T-cell (primary cell): ENCODE data around the gene PIK3R1. TPM values are rescaled to one million over a fixed set of nuclear protein-coding genes. Genes with fewer than 3 reads are reported as not detected.

ENCODE experiments used
- ATAC-seq, 4 experiments: fragments of 200-7000 bp in 3 of 4; fragments of 150-1000 bp in 1 of 4; cut with Tn5 transposase; replicated peaks in 1 of 4; 1 replicate in 3 of 4; 2 replicates in 1 of 4; pipeline ENCODE4 v1.10.0; 2021; ENCODE audit warnings: moderate library complexity in 3 of 4, mild to moderate bottlenecking in 2 of 4, moderate number of reproducible peaks in 1 of 4
- CTCF ChIA-PET, 2 donors: fragments of 300-600 bp; sonication (Branson Sonifier 250); formaldehyde crosslinking; loops; one replicate each; lab custom pipeline; 2022; ENCODE audit warnings: antibody characterized with exemption in 2 of 2; lab: Charles Lee
- POLR2A ChIA-PET, 2 donors: fragments of 300-600 bp; sonication (Branson Sonifier 250); formaldehyde crosslinking; loops; one replicate each; lab custom pipeline; 2022; ENCODE audit warnings: antibody characterized with exemption in 2 of 2; lab: Charles Lee
- DNase-seq, 35 experiments: peaks; one replicate each; pipeline versions ENCODE4 v3.0.0 to v3.0.0-alpha.2; 2013 to 2023
- H3K27ac ChIP-seq: one replicate; pipeline ENCODE4 v1.5.1; 2013; ENCODE audit warnings: low read length
- H3K27me3 ChIP-seq, 2 experiments: replicated peaks in 1 of 2; 1 replicate in 1 of 2; 2 replicates in 1 of 2; pipeline versions ENCODE4 v1.6.1 to v1.7.0; 2013; ENCODE audit warnings: low read length in 1 of 2, mixed read lengths in 1 of 2; ENCODE audit not compliant: control insufficient read depth in 2 of 2, insufficient read depth in 2 of 2; ENCODE audit errors: extremely low read depth in 1 of 2
- H3K36me3 ChIP-seq, 2 donors: 1 replicate in 1 of 2; 2 replicates in 1 of 2; pipeline versions ENCODE4 v1.6.1 to v1.7.0; 2013; ENCODE audit warnings: low read length in 1 of 2; ENCODE audit not compliant: control insufficient read depth in 2 of 2, insufficient read depth in 1 of 2; ENCODE audit errors: extremely low read depth in 1 of 2
- H3K4me1 ChIP-seq, 2 experiments: 1 replicate in 1 of 2; 2 replicates in 1 of 2; pipeline versions ENCODE4 v1.6.1 to v1.7.0; 2013; ENCODE audit warnings: low read length in 2 of 2, mixed read lengths in 1 of 2; ENCODE audit not compliant: insufficient read depth in 2 of 2, control insufficient read depth in 1 of 2; ENCODE audit errors: extremely low read depth in 1 of 2
- H3K4me3 ChIP-seq, 2 donors: 1 replicate in 1 of 2; 2 replicates in 1 of 2; pipeline versions ENCODE4 v1.5.1 to v1.7.0; 2013; ENCODE audit warnings: mild to moderate bottlenecking in 2 of 2, low read length in 1 of 2, moderate library complexity in 1 of 2; ENCODE audit not compliant: control insufficient read depth in 1 of 2; ENCODE audit errors: extremely low read depth in 1 of 2
- H3K9me3 ChIP-seq: 2 replicates; pipeline ENCODE4 v1.7.0; 2013
- H3K27ac Mint-ChIP-seq, 2 donors: one replicate each; pipeline ENCODE4 v1.8.0; 2020 to 2021; ENCODE audit warnings: mild to moderate bottlenecking in 2 of 2, mixed read lengths in 2 of 2
- H3K27me3 Mint-ChIP-seq, 2 donors: one replicate each; pipeline ENCODE4 v1.8.0; 2021 to 2022; ENCODE audit warnings: mixed read lengths in 2 of 2
- H3K36me3 Mint-ChIP-seq: one replicate; pipeline ENCODE4 v1.8.0; 2021; ENCODE audit warnings: mixed read lengths
- H3K4me1 Mint-ChIP-seq, 3 donors: one replicate each; pipeline ENCODE4 v1.8.0; 2020 to 2022; ENCODE audit warnings: mixed read lengths in 3 of 3, mild to moderate bottlenecking in 1 of 3
- H3K4me3 Mint-ChIP-seq, 3 donors: one replicate each; pipeline ENCODE4 v1.8.0; 2020 to 2022; ENCODE audit warnings: mild to moderate bottlenecking in 3 of 3, mixed read lengths in 3 of 3, moderate library complexity in 3 of 3
- H3K9me3 Mint-ChIP-seq, 3 donors: one replicate each; pipeline ENCODE4 v1.8.0; 2020 to 2022; ENCODE audit warnings: mixed read lengths in 3 of 3
- WGBS: methylation state at CpG from one replicate; pipeline ENCODE4 v1.1.5; 2013; ENCODE audit warnings: missing lambda C conversion rate; ENCODE audit not compliant: insufficient coverage; 5-methylcytosine and 5-hydroxymethylcytosine counted together
- total RNA-seq, 35 experiments: library from RNA in 6 of 35; stranded (reverse) in 6 of 35; fragments of 120-200 nt in 1 of 35; gene quantifications; one replicate each; pipeline versions ENCODE4 v1.2.1 to v1.2.4 and lab custom pipeline; 2013 to 2026

Gene PIK3R1
- total RNA-seq, 5 donors from 2014 or later (not counting 1 experiment from before 2014, with no cell fraction given), result 83.7 to 370 (median 105) TPM

DNA sequence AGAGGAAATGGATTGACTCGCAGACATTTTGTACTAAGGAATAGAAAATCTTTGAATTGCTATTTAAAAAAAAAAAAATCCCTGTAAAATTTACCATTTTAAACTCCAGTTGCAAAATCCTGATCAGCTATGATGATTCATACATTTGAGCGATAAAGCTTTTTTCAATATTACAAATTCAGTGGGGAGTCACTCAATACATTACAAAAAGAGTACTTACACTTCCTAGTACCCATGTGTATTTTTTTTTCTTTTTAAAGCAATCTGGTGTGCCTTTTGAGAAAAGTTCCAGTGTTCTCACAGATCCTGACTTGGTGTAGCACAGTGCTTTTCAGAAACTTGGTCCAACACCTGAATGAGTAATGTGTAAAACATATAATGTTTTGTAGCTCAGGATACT, 54.3 kb downstream of the PIK3R1 start:
- no peak overlapping the region for H3K4me3 Mint-ChIP-seq
- CTCF ChIA-PET, result interaction anchor here (0.5 to 4.0 kb wide), 16 partner anchors 10 to 1063 kb away, joined by 3 to 37 read pairs (median 5); no protein-coding TSS in a partner anchor
- Histone ChIP-seq H3K36me3 (peaks cover 0 to 17% of the 10 kb centered on the region in 2 donors), H3K9me3 (no peaks in the 10 kb centered on the region), H3K4me1 (peaks cover 41 to 44% of the 10 kb centered on the region in 2 experiments), H3K27ac (peak overlapping the region; percentile 57), H3K4me3 (no peak overlapping the region), H3K27me3 (no peaks in the 10 kb centered on the region)
- no peaks in the 10 kb centered on the region for H3K9me3 Mint-ChIP-seq
- H3K4me1 Mint-ChIP-seq, result peaks cover 83 to 97% (median 94%) of the 10 kb centered on the region in 3 donors
- DNase-seq, result no peak
- WGBS, result no CpG with 5 or more reads among the region's 2 CpGs
- POLR2A ChIA-PET, result interaction anchor here (0.6 to 1.2 kb wide), 3 partner anchors 11 to 17 kb away, joined by 3 to 6 read pairs (median 3); no protein-coding TSS in a partner anchor
- H3K36me3 Mint-ChIP-seq, result peaks cover 13% of the 10 kb centered on the region
- no peaks in the 10 kb centered on the region for H3K27me3 Mint-ChIP-seq
- H3K27ac Mint-ChIP-seq, result peak overlapping the region; percentile 44 to 90
- no peak for ATAC-seq

DNA sequence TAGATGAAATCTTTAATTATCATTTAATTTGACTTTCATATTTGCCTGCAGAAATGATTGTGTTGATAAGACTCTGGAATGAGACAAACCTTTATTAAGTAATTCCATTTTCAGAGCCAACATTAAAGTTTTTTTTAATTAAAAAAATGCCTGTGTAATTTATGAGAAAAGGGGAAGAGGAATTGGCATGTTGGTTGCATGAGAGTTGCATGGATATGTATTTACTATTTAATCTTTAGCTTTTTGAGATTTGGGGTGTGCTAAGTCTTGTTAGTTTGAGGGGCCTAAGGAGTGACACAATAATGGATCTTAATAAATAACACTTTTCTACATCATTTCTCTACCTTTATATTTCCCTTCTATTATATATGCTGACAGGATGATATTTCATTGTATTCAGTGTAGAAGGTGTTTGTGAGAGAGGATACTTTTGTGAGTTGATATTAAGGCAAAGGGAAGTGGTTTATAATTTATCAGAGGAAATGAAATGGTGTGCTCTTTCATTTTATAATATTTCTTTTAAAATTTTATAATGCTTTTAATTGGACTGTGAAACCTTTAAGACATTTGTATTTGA, 54.9 kb downstream of the PIK3R1 start:
- Mint-ChIP-seq H3K4me1 (peaks cover 83 to 97% (median 94%) of the 10 kb centered on the region in 3 donors), H3K27ac (peak overlapping the region; percentile 74 to 81), H3K36me3 (peaks cover 14% of the 10 kb centered on the region), H3K27me3 (no peaks in the 10 kb centered on the region), H3K9me3 (no peaks in the 10 kb centered on the region), H3K4me3 (peak overlapping the region in 2 of 3 donors; percentile 36 to 40)
- POLR2A ChIA-PET, result interaction anchor here (0.6 to 1.7 kb wide), 3 partner anchors 17 to 52 kb away, joined by 3 to 4 read pairs (median 3); no protein-coding TSS in a partner anchor
- Histone ChIP-seq H3K27me3 (no peaks in the 10 kb centered on the region), H3K9me3 (no peaks in the 10 kb centered on the region), H3K4me3 (no peak overlapping the region), H3K4me1 (peaks cover 38 to 41% of the 10 kb centered on the region in 2 experiments), H3K27ac (peak overlapping the region; percentile 44), H3K36me3 (peaks cover 0 to 21% of the 10 kb centered on the region in 2 donors)
- DNase-seq, result no peak
- CTCF ChIA-PET, result interaction anchor here (0.6 to 6.2 kb wide), 21 partner anchors 9 to 1064 kb away, joined by 3 to 57 read pairs (median 4); no protein-coding TSS in a partner anchor
- no peak for ATAC-seq

GRCh38 chr5:68271124-68271523, 55.6 kb downstream of the PIK3R1 start:
- ChIA-PET POLR2A (interaction anchor here (0.6 to 1.7 kb wide), 4 partner anchors 18 to 754 kb away, joined by 3 to 6 read pairs (median 4); no protein-coding TSS in a partner anchor), CTCF (interaction anchor here (0.6 to 6.2 kb wide), 22 partner anchors 9 to 1064 kb away, joined by 3 to 57 read pairs (median 4); partner anchors contain the start of gene PIK3R1 (in 1 of the 2))
- 53% methylated on average over 3 of the region's 5 CpGs for WGBS
- Histone ChIP-seq H3K27ac (peak overlapping the region; percentile 44), H3K9me3 (no peaks in the 10 kb centered on the region), H3K27me3 (no peaks in the 10 kb centered on the region), H3K4me3 (no peak overlapping the region), H3K4me1 (peaks cover 36 to 38% of the 10 kb centered on the region in 2 experiments), H3K36me3 (peaks cover 0 to 21% of the 10 kb centered on the region in 2 donors)
- DNase-seq (no peak), ATAC-seq (no peak)
- no peaks in the 10 kb centered on the region for H3K9me3 Mint-ChIP-seq
- peaks cover 19% of the 10 kb centered on the region for H3K36me3 Mint-ChIP-seq
- H3K4me3 Mint-ChIP-seq, result peak overlapping the region in 1 of 3 donors; percentile 40
- peaks cover 82 to 97% (median 94%) of the 10 kb centered on the region in 3 donors for H3K4me1 Mint-ChIP-seq
- H3K27me3 Mint-ChIP-seq, result no peaks in the 10 kb centered on the region
- H3K27ac Mint-ChIP-seq, result peak overlapping the region; percentile 56 to 71

DNA sequence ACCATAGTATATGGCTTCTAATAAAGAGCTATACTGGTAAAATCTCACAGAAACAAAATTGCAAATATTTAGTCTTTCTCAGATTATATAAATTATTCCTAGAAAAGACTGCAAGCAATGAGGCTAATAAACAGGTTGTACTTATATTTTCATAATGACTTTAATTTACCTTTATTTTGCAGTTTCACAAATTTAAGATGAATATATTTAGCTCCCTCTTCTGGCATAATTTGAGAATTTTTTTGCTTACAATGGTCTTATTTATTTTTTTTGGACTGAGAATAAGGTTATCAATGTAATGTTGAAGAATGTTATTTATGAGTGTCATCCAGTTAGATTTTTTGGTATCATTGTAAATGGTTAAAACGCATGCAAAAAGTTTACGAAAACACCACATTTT, 56.7 kb downstream of the PIK3R1 start:
- no peak overlapping the region for H3K4me3 Mint-ChIP-seq
- peaks cover 0 to 31% of the 10 kb centered on the region in 2 donors for H3K36me3 ChIP-seq
- peaks cover 26 to 41% of the 10 kb centered on the region in 2 experiments for H3K4me1 ChIP-seq
- ChIA-PET CTCF (interaction anchor here (0.5 to 6.2 kb wide), 34 partner anchors 8 to 1106 kb away, joined by 3 to 57 read pairs (median 5); partner anchors contain the start of gene PIK3R1 (in 1 of the 2)), POLR2A (interaction anchor here (0.6 to 1.7 kb wide), 6 partner anchors 8 to 157 kb away, joined by 3 to 7 read pairs (median 4); partner anchors contain the start of gene PIK3R1 (in 1 of the 2))
- H3K27me3 Mint-ChIP-seq, result no peaks in the 10 kb centered on the region
- H3K27ac Mint-ChIP-seq, result peak overlapping the region; percentile 17 to 98
- no CpG with 5 or more reads among the region's 2 CpGs for WGBS
- ATAC-seq (no peak), DNase-seq (peak in 1 of 35 experiments; percentile 51)
- no peaks in the 10 kb centered on the region for H3K9me3 Mint-ChIP-seq
- H3K4me3 ChIP-seq, result no peak overlapping the region
- peaks cover 77 to 96% (median 94%) of the 10 kb centered on the region in 3 donors for H3K4me1 Mint-ChIP-seq
- H3K27me3 ChIP-seq, result no peaks in the 10 kb centered on the region
- H3K36me3 Mint-ChIP-seq, result peaks cover 28% of the 10 kb centered on the region
- H3K9me3 ChIP-seq, result no peaks in the 10 kb centered on the region
- no peak overlapping the region for H3K27ac ChIP-seq

DNA sequence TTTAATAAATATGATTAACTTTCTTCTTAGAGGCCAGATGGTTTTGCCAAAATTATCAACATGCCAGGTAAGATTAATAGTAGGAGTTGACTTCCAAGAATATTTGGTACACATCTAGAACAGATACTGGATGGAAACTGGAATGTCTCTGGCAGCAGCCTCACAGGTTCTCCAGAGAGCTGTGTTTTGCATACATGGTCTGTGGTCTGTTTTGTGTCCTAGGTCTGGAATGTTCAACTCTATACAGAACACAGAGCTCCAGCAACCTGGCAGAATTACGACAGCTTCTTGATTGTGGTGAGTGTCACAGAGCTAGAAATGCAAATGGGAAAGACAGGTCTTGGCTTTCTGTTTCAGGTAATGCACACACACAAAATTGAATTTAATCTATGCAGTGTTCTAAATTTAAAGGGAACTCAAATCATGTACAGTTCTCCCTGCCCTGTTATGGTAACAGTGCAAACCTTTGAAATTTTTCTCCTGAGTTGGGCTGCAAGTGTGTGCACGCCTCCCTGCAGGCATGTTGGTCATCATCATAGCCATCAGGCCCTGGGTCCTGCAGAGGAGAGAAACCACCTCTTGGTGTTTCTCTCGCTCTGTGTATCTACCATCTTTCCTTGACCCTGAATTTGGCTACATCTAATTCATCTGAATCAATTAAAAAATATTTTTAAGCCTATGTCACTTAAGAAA, 58.3 kb downstream of the PIK3R1 start:
- ChIA-PET POLR2A (interaction anchor here in 1 of 2 donors (0.5 kb wide), 1 partner anchor 147 kb away, joined by 4 read pairs; no protein-coding TSS in a partner anchor), CTCF (interaction anchor here (1.1 to 6.2 kb wide), 7 partner anchors 10 to 1027 kb away, joined by 3 to 57 read pairs (median 5); partner anchors contain the start of gene PIK3R1 (in 1 of the 2))
- Histone ChIP-seq H3K36me3 (peaks cover 0 to 40% of the 10 kb centered on the region in 2 donors), H3K27ac (peak overlapping the region; percentile 91), H3K4me3 (no peak overlapping the region), H3K27me3 (no peaks in the 10 kb centered on the region), H3K9me3 (no peaks in the 10 kb centered on the region), H3K4me1 (peaks cover 22 to 40% of the 10 kb centered on the region in 2 experiments)
- H3K4me1 Mint-ChIP-seq, result peaks cover 73 to 96% (median 92%) of the 10 kb centered on the region in 3 donors
- no peaks in the 10 kb centered on the region for H3K27me3 Mint-ChIP-seq
- ATAC-seq (no peak), DNase-seq (no peak)
- 100% methylated on average over 1 of the region's 3 CpGs for WGBS
- H3K36me3 Mint-ChIP-seq, result peaks cover 38% of the 10 kb centered on the region
- H3K9me3 Mint-ChIP-seq, result no peaks in the 10 kb centered on the region
- no peak overlapping the region for H3K4me3 Mint-ChIP-seq
- H3K27ac Mint-ChIP-seq, result peak overlapping the region; percentile 97 to 98
